ENCODE results near the gene ANO3. TPM values are rescaled to one million over a fixed set of nuclear protein-coding genes. Genes with fewer than 3 reads are reported as not detected.

ANO3 gene
- total and polyA plus RNA-seq, 12 donors, result 0.10 to 3.9 (median 0.65) TPM

DNA sequence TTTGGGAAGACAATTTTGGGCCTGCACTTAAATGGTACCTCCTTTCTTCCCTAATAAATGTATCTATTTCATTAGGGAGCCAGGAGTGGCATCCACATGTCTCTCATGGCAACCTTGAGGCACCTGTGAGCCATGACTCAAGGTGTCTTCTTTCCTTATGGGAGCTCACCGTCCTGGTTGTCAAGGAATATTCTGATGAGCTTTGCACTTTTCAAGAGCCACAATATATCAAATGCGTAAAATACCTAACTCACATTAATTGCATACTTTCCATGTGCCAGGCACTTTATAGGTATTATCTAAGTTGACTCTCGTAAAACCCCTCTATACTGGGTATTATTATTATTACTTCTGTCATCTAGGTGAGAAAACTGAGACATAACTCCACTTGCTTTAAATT, 207.6 kb downstream of the ANO3 start:
- 77 to 83% (median 80%) methylated on average over 3 of the region's 3 CpGs for WGBS, 4 donors
- no peak for DNase-seq
- H3K4me1 ChIP-seq (replicated peaks in 1 of 2), result no peaks in the 10 kb centered on the region
- H3K4me3 ChIP-seq, result no peak overlapping the region
- H3K36me3 ChIP-seq (replicated peaks in 1 of 2), result no peaks in the 10 kb centered on the region
- no peaks in the 10 kb centered on the region for H3K27me3 ChIP-seq
- H3K27ac ChIP-seq, result no peak overlapping the region
- H3K9me3 ChIP-seq (replicated peaks in 1 of 3), result no peaks in the 10 kb centered on the region
- TF ChIP-seq, protein P1, sequence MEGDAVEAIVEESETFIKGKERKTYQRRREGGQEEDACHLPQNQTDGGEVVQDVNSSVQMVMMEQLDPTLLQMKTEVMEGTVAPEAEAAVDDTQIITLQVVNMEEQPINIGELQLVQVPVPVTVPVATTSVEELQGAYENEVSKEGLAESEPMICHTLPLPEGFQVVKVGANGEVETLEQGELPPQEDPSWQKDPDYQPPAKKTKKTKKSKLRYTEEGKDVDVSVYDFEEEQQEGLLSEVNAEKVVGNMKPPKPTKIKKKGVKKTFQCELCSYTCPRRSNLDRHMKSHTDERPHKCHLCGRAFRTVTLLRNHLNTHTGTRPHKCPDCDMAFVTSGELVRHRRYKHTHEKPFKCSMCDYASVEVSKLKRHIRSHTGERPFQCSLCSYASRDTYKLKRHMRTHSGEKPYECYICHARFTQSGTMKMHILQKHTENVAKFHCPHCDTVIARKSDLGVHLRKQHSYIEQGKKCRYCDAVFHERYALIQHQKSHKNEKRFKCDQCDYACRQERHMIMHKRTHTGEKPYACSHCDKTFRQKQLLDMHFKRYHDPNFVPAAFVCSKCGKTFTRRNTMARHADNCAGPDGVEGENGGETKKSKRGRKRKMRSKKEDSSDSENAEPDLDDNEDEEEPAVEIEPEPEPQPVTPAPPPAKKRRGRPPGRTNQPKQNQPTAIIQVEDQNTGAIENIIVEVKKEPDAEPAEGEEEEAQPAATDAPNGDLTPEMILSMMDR (IDR thresholded peaks at IDR 0.05), result no peak
- no peak for TF ChIP-seq POLR2A (IDR thresholded peaks at IDR 0.05)
- intact Hi-C loops (cut with DNase I), result no loop called here

DNA sequence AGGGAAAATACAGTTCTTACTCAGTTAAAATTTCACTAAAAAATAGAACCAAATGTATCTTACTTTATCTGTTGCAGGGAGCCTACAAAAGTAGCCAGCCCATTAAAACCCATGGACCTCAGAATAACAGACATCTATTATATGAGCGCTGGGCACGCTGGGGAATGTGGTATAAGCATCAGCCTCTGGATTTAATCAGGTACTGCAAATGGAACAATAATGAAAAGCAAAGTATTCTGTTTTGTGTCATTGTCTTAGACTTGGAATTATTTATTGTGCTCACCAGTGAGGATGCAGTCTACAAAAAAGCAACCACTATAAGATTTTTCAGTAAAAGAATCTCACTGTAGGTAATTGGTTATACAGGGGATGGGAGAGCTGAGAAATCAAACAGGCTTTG, 209.9 kb downstream of the ANO3 start:
- H3K27ac ChIP-seq, result no peak overlapping the region
- no peak for TF ChIP-seq POLR2A (IDR thresholded peaks at IDR 0.05)
- TF ChIP-seq, protein P1 (IDR thresholded peaks at IDR 0.05), result no peak
- DNase-seq, result no peak
- 81 to 87% (median 85%) methylated on average over 2 of the region's 2 CpGs for WGBS, 4 donors
- intact Hi-C loops (cut with DNase I), result no loop called here
- no peak overlapping the region for H3K4me3 ChIP-seq
- no peaks in the 10 kb centered on the region for H3K27me3 ChIP-seq
- no peaks in the 10 kb centered on the region for H3K9me3 ChIP-seq (replicated peaks in 1 of 3)
- no peaks in the 10 kb centered on the region for H3K36me3 ChIP-seq (replicated peaks in 1 of 2)
- no peaks in the 10 kb centered on the region for H3K4me1 ChIP-seq (replicated peaks in 1 of 2)

DNA sequence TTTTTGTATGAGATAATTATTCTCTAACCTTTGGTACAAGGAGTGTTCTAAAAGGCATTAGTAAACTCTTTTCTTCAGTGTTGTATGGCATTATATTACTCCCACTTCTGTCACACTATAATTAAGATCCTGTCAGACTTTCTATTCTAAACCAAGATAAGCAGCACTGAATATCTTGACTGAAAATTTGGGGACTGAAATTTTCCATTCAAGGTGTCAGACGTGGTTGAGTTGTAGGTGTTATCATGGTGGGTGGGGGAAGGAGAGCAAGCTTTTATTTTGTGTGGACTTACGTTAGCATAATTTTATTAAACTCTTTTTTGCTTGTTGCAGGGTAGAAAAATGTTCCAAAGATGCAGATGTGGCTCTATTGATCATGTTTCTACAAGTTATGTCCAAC, 217.2 kb downstream of the ANO3 start:
- H3K4me1 ChIP-seq (replicated peaks in 1 of 2), result no peaks in the 10 kb centered on the region
- no peaks in the 10 kb centered on the region for H3K9me3 ChIP-seq (replicated peaks in 1 of 3)
- no peaks in the 10 kb centered on the region for H3K36me3 ChIP-seq (replicated peaks in 1 of 2)
- 39 to 59% (median 51%) methylated on average over 2 of the region's 2 CpGs for WGBS, 4 donors
- H3K27me3 ChIP-seq, result no peaks in the 10 kb centered on the region
- TF ChIP-seq, protein P1 (IDR thresholded peaks at IDR 0.05), result no peak
- no peak for TF ChIP-seq POLR2A (IDR thresholded peaks at IDR 0.05)
- H3K27ac ChIP-seq, result no peak overlapping the region
- intact Hi-C loops (cut with DNase I), result no loop called here
- no peak overlapping the region for H3K4me3 ChIP-seq
- DNase-seq, result no peak

DNA sequence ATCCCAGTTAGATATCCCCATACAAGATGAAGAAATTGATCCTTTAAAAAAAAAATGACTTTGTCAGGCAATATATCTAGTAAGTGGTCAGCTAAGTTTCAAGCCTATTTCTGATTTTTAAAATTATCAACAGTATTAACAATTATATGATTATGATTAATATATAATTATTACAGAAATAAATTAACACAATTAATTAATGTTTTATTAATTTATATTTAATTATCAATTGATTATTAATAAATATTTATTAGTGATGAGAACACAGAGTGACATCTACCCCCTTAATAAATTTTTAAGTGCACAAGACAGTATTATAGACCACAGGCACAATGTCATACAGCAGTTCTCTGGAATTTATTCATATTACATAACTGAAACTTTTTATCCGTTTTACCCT, 218.1 kb downstream of the ANO3 start:
- H3K36me3 ChIP-seq (replicated peaks in 1 of 2), result no peaks in the 10 kb centered on the region
- no peaks in the 10 kb centered on the region for H3K4me1 ChIP-seq (replicated peaks in 1 of 2)
- H3K27ac ChIP-seq, result no peak overlapping the region
- no peak overlapping the region for H3K4me3 ChIP-seq
- no peak for DNase-seq
- H3K9me3 ChIP-seq (replicated peaks in 1 of 3), result no peaks in the 10 kb centered on the region
- H3K27me3 ChIP-seq, result no peaks in the 10 kb centered on the region
- intact Hi-C loops (cut with DNase I), result no loop called here
- 31 to 72% (median 52%) methylated on average over 1 of the region's 1 CpG for WGBS, 4 donors
- TF ChIP-seq, protein P1 (IDR thresholded peaks at IDR 0.05), result no peak
- no peak for TF ChIP-seq POLR2A (IDR thresholded peaks at IDR 0.05)
